Measurements from ENCODE around the gene MS4A10. TPM values are rescaled to one million over a fixed set of nuclear protein-coding genes. Genes with fewer than 3 reads are reported as not detected.

The MS4A10 gene
- polyA plus RNA-seq, 3 donors = not detected

DNA sequence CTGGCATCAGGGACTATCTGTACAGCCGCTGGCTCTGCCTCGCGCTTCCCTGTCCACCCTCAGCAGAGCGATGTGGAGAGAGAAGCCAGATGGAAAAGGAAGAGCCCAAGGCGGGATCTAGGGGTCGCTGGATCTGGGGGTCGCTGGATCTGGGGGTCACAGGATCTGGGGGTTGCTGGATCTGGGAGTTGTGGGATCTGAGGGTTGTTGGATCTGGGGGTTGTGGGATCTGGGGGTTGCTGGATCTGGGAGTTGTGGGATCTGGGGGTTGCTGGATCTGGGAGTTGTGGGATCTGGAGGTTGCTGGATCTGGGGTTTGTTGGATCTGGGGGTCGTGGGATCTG is 2.0 kb upstream of the MS4A10 start:
- Histone ChIP-seq H3K27ac (ENCODE audit: low read depth in 1 of 2, low read length in 2 of 2) (no peak overlapping the region), H3K4me1 (ENCODE audit: control insufficient read depth in 1 of 2, insufficient read depth in 2 of 2, low read length in 2 of 2) (no peaks in the 10 kb centered on the region), H3K9ac (ENCODE audit: insufficient read depth, low read length, poor library complexity, severe bottlenecking) (no peak overlapping the region), H3K79me2 (ENCODE audit: insufficient read depth, low read length) (no peaks in the 10 kb centered on the region), H3K36me3 (replicated peaks in 1 of 2; ENCODE audit: control insufficient read depth in 1 of 2, insufficient read depth in 2 of 2, low read length in 2 of 2) (no peaks in the 10 kb centered on the region), H3K4me2 (replicated peaks; ENCODE audit: extremely low read depth, low read length, poor library complexity, severe bottlenecking) (no peak overlapping the region), H2AFZ (ENCODE audit: insufficient read depth, low read depth, low read length, poor library complexity, severe bottlenecking) (no peak overlapping the region), H3K9me3 (replicated peaks in 1 of 2; ENCODE audit: control insufficient read depth in 1 of 2, insufficient read depth in 1 of 2, low read length in 2 of 2) (no peaks in the 10 kb centered on the region), H3K4me3 (replicated peaks in 1 of 3; ENCODE audit: low read depth in 2 of 3, low read length in 3 of 3) (no peak overlapping the region), H3K27me3 (ENCODE audit: control insufficient read depth in 2 of 2, insufficient read depth in 2 of 2, low read length in 2 of 2) (no peaks in the 10 kb centered on the region), H4K20me1 (ENCODE audit: insufficient read depth, low read length) (no peaks in the 10 kb centered on the region)
- no peaks in the 10 kb centered on the region for H3K36me3 Mint-ChIP-seq
- H3K4me1 Mint-ChIP-seq = no peaks in the 10 kb centered on the region
- 100% methylated on average over 8 of the region's 8 CpGs for WGBS (ENCODE audit: insufficient coverage)
- H3K4me3 Mint-ChIP-seq = no peak overlapping the region
- H3K9me3 Mint-ChIP-seq = peaks cover 0 to 2% (median 0%) of the 10 kb centered on the region in 7 donors
- intact Hi-C loops (cut with micrococcal nuclease) = no loop called here
- H3K27me3 Mint-ChIP-seq (ENCODE audit: low read depth in 3 of 3) = peaks cover 0 to 4% (median 0%) of the 10 kb centered on the region in 3 donors
- TF ChIP-seq, protein P1, sequence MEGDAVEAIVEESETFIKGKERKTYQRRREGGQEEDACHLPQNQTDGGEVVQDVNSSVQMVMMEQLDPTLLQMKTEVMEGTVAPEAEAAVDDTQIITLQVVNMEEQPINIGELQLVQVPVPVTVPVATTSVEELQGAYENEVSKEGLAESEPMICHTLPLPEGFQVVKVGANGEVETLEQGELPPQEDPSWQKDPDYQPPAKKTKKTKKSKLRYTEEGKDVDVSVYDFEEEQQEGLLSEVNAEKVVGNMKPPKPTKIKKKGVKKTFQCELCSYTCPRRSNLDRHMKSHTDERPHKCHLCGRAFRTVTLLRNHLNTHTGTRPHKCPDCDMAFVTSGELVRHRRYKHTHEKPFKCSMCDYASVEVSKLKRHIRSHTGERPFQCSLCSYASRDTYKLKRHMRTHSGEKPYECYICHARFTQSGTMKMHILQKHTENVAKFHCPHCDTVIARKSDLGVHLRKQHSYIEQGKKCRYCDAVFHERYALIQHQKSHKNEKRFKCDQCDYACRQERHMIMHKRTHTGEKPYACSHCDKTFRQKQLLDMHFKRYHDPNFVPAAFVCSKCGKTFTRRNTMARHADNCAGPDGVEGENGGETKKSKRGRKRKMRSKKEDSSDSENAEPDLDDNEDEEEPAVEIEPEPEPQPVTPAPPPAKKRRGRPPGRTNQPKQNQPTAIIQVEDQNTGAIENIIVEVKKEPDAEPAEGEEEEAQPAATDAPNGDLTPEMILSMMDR (IDR thresholded peaks at IDR 0.05) = no peak
- H3K27ac Mint-ChIP-seq = no peak overlapping the region
- DNase-seq = no peak

- Mint-ChIP-seq H3K27me3 (ENCODE audit: low read depth in 3 of 3) (peaks cover 0 to 4% (median 2%) of the 10 kb centered on the region in 3 donors), H3K9me3 (peaks cover 0 to 2% (median 0%) of the 10 kb centered on the region in 7 donors), H3K27ac (no peak overlapping the region), H3K4me1 (no peaks in the 10 kb centered on the region), H3K4me3 (no peak overlapping the region), H3K36me3 (no peaks in the 10 kb centered on the region)
- Histone ChIP-seq H3K9ac (ENCODE audit: insufficient read depth, low read length, poor library complexity, severe bottlenecking) (no peak overlapping the region), H3K79me2 (ENCODE audit: insufficient read depth, low read length) (no peaks in the 10 kb centered on the region), H3K36me3 (replicated peaks in 1 of 2; ENCODE audit: control insufficient read depth in 1 of 2, insufficient read depth in 2 of 2, low read length in 2 of 2) (no peaks in the 10 kb centered on the region), H3K27ac (ENCODE audit: low read depth in 1 of 2, low read length in 2 of 2) (no peak overlapping the region), H2AFZ (ENCODE audit: insufficient read depth, low read depth, low read length, poor library complexity, severe bottlenecking) (no peak overlapping the region), H3K9me3 (replicated peaks in 1 of 2; ENCODE audit: control insufficient read depth in 1 of 2, insufficient read depth in 1 of 2, low read length in 2 of 2) (no peaks in the 10 kb centered on the region), H3K4me2 (replicated peaks; ENCODE audit: extremely low read depth, low read length, poor library complexity, severe bottlenecking) (no peak overlapping the region), H3K27me3 (ENCODE audit: control insufficient read depth in 2 of 2, insufficient read depth in 2 of 2, low read length in 2 of 2) (no peaks in the 10 kb centered on the region), H3K4me1 (ENCODE audit: control insufficient read depth in 1 of 2, insufficient read depth in 2 of 2, low read length in 2 of 2) (no peaks in the 10 kb centered on the region), H3K4me3 (replicated peaks in 1 of 3; ENCODE audit: low read depth in 2 of 3, low read length in 3 of 3) (no peak overlapping the region), H4K20me1 (ENCODE audit: insufficient read depth, low read length) (no peaks in the 10 kb centered on the region)
- intact Hi-C loops (cut with micrococcal nuclease) = no loop called here
- DNase-seq = no peak
- WGBS (ENCODE audit: insufficient coverage) = 95% methylated on average over 4 of the region's 7 CpGs
- TF ChIP-seq, protein P1 (IDR thresholded peaks at IDR 0.05) = no peak
These were observed 1.2 kb upstream of the MS4A10 start for GRCh38 chr11:60783911-60784310.

Data from CD14-positive monocyte (primary cell).